Fibroblast of lung (primary cell): ENCODE data around the gene RIPOR2. TPM values are rescaled to one million over a fixed set of nuclear protein-coding genes. Genes with fewer than 3 reads are reported as not detected.

Source experiments
- DNase-seq, 2 donors: peaks; one replicate each; pipeline versions ENCODE4 v3.0.0 to v3.0.0-alpha.2; 2010; ENCODE audit warnings: low read depth in 2 of 2
- H2AFZ ChIP-seq: 2 replicates; pipeline ENCODE4 v1.5.1; 2012; ENCODE audit warnings: low read length, control low read depth, inconsistent platforms
- H3K27ac ChIP-seq: 2 replicates; pipeline ENCODE4 v1.5.1; 2011; ENCODE audit warnings: low read length, control low read depth; ENCODE audit not compliant: insufficient read depth
- H3K27me3 ChIP-seq: 2 replicates; pipeline ENCODE4 v1.5.1; 2011; ENCODE audit warnings: mild to moderate bottlenecking, low read length; ENCODE audit not compliant: control insufficient read depth, insufficient read depth
- H3K36me3 ChIP-seq: 2 replicates; pipeline ENCODE4 v1.5.1; 2011; ENCODE audit warnings: low read length; ENCODE audit not compliant: control insufficient read depth, insufficient read depth
- H3K4me1 ChIP-seq: 2 replicates; pipeline ENCODE4 v1.5.1; 2011; ENCODE audit warnings: low read length; ENCODE audit not compliant: control insufficient read depth, insufficient read depth; ENCODE audit errors: extremely low read depth
- H3K4me2 ChIP-seq: 2 replicates; pipeline ENCODE4 v1.5.1; 2011; ENCODE audit warnings: low read length, control low read depth; ENCODE audit not compliant: insufficient read depth; ENCODE audit errors: extremely low read depth
- H3K4me3 ChIP-seq, 4 experiments: fragments of 200-600 bp in 1 of 4; sonication (generic) in 1 of 4; replicated peaks in 1 of 4; 2 replicates each; pipeline ENCODE4 v1.5.1; 2011 to 2016; ENCODE audit warnings: low read length in 4 of 4, low read depth in 3 of 4, mild to moderate bottlenecking in 3 of 4, control low read depth in 2 of 4, inconsistent platforms in 1 of 4, mixed read lengths in 1 of 4; ENCODE audit not compliant: insufficient read depth in 1 of 4; ENCODE audit errors: control extremely low read depth in 1 of 4
- H3K79me2 ChIP-seq: 2 replicates; pipeline ENCODE4 v1.5.1; 2012; ENCODE audit warnings: mild to moderate bottlenecking, low read length, inconsistent platforms; ENCODE audit not compliant: control insufficient read depth, insufficient read depth
- H3K9ac ChIP-seq: 2 replicates; pipeline ENCODE4 v1.5.1; 2011; ENCODE audit warnings: mild to moderate bottlenecking, low read length, control low read depth; ENCODE audit not compliant: insufficient read depth
- H3K9me3 ChIP-seq: 2 replicates; pipeline ENCODE4 v1.5.1; 2012; ENCODE audit warnings: low read depth, low read length; ENCODE audit not compliant: control insufficient read depth, insufficient read depth
- H4K20me1 ChIP-seq: 2 replicates; pipeline ENCODE4 v1.5.1; 2011; ENCODE audit warnings: low read length; ENCODE audit not compliant: control insufficient read depth, insufficient read depth; ENCODE audit errors: extremely low read depth
- EZH2 ChIP-seq: IDR thresholded peaks from 2 replicates; pipeline ENCODE4 v1.5.1; 2012; ENCODE audit warnings: low read length, control low read depth, mild to moderate bottlenecking; ENCODE audit errors: missing control alignments
- polyA plus RNA-seq, 2 donors: library from polyadenylated mRNA; depleted of rRNA in 1 of 2; stranded (reverse) in 1 of 2; unstranded in 1 of 2; fragments of >200 nt; gene quantifications; 2 replicates each; pipeline ENCODE4 v1.2.1, GENCODE V29; 2011 to 2012; ENCODE audit warnings: missing spikeins in 1 of 2
- total RNA-seq: library from RNA; depleted of rRNA; stranded (reverse); fragments of >200 nt; gene quantifications from 2 replicates; pipeline ENCODE4 v1.2.1, GENCODE V29; 2014
- TF ChIP-seq, protein P1 (sequence below), 2 donors: IDR thresholded peaks in 1 of 2; conservative IDR thresholded peaks in 1 of 2; 1 replicate in 1 of 2; 2 replicates in 1 of 2; pipeline ENCODE4 v1.5.1; 2011 to 2012; ENCODE audit warnings: low read length in 2 of 2, control low read depth in 1 of 2, inconsistent platforms in 1 of 2, low read depth in 1 of 2, mild to moderate bottlenecking in 1 of 2

The RIPOR2 gene
- total and polyA plus RNA-seq, 2 donors (not counting 1 experiment from before 2014, with no cell fraction given) = 3.5 to 3.6 TPM

DNA sequence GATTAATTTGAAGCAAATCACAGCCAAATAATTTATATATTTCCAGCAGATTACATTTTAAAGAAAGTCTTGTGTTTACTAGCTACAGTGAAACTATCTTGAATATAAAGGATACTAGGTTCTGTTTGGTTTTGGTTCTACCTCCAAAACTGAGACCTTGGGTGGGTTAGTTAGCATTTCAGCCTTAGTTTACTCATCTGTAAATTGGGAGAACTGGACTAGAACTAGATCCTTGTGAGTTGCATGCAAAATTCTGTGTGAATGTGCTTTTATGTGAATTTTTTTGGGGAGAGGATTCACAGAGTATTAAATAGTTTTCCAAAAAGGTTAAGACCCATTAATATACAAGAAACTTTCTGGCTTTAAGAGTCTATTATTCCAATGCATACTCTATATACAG, 156.9 kb downstream of the RIPOR2 start:
- Histone ChIP-seq H3K9me3 (no peaks in the 10 kb centered on the region), H4K20me1 (no peaks in the 10 kb centered on the region), H3K9ac (no peak overlapping the region), H3K4me3 (no peak overlapping the region), H3K79me2 (peaks cover 54% of the 10 kb centered on the region), H3K4me2 (no peak overlapping the region), H3K27me3 (no peaks in the 10 kb centered on the region), H3K27ac (no peak overlapping the region), H3K4me1 (peaks cover 9% of the 10 kb centered on the region), H2AFZ (no peak overlapping the region), H3K36me3 (peaks cover 4% of the 10 kb centered on the region)
- DNase-seq = no peak
- TF ChIP-seq, protein P1, sequence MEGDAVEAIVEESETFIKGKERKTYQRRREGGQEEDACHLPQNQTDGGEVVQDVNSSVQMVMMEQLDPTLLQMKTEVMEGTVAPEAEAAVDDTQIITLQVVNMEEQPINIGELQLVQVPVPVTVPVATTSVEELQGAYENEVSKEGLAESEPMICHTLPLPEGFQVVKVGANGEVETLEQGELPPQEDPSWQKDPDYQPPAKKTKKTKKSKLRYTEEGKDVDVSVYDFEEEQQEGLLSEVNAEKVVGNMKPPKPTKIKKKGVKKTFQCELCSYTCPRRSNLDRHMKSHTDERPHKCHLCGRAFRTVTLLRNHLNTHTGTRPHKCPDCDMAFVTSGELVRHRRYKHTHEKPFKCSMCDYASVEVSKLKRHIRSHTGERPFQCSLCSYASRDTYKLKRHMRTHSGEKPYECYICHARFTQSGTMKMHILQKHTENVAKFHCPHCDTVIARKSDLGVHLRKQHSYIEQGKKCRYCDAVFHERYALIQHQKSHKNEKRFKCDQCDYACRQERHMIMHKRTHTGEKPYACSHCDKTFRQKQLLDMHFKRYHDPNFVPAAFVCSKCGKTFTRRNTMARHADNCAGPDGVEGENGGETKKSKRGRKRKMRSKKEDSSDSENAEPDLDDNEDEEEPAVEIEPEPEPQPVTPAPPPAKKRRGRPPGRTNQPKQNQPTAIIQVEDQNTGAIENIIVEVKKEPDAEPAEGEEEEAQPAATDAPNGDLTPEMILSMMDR (conservative IDR thresholded peaks at IDR 0.05 in 1 of 2, IDR thresholded peaks at IDR 0.05 in 1 of 2; ENCODE audit: low read depth in 1 of 2, low read length in 2 of 2) = no peak
- TF ChIP-seq EZH2 = no peak

DNA sequence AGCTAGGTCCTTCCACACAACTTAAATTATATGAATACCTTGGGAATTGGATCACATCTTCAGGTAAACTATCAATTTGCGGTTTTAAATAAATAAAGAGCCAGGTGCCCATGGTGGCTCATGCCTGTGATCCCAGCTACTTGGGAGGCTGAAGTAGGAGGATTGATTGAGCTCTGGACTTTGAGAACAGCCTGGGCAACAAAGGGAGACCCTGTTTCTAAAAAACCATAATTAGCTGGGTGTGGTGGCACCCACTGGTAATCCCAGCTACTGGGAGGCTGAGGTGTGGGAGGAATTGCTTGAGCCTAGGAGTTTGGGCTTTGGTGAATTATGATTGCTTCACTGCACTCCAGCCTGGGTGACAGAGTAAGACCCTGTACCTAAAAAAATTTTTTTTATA, 157.6 kb downstream of the RIPOR2 start:
- H2AFZ ChIP-seq = no peak overlapping the region
- H3K79me2 ChIP-seq = peaks cover 54% of the 10 kb centered on the region
- DNase-seq = no peak
- H4K20me1 ChIP-seq = no peaks in the 10 kb centered on the region
- H3K4me1 ChIP-seq = peaks cover 9% of the 10 kb centered on the region
- H3K27ac ChIP-seq = no peak overlapping the region
- peak overlapping the region in 1 of 4 experiments; percentile 19 for H3K4me3 ChIP-seq
- TF ChIP-seq, protein P1 (conservative IDR thresholded peaks at IDR 0.05 in 1 of 2, IDR thresholded peaks at IDR 0.05 in 1 of 2; ENCODE audit: low read depth in 1 of 2, low read length in 2 of 2) = no peak
- TF ChIP-seq EZH2 = no peak
- H3K36me3 ChIP-seq = peaks cover 4% of the 10 kb centered on the region
- H3K27me3 ChIP-seq = no peaks in the 10 kb centered on the region
- peak overlapping the region; percentile 15 for H3K4me2 ChIP-seq
- no peaks in the 10 kb centered on the region for H3K9me3 ChIP-seq
- no peak overlapping the region for H3K9ac ChIP-seq

DNA sequence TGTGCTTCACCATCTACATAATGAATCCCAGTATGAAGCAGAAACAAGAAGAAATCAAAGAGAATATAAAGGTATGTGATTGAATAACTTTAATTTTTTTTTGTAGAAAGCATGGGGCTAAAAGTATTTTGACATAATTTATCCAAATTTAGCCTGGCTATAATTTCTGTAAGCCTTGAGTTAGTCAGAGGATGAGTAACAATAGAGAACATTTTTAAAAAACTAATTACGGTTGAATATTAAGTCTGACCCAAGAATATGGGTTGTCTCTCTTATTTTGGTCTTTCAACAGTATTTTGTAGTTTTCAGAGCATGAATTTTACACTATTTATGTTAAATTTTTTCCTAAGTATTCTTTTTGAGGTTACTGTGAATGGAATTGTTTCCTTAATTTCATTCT, 158.5 kb downstream of the RIPOR2 start:
- DNase-seq = no peak
- Histone ChIP-seq H3K27me3 (no peaks in the 10 kb centered on the region), H2AFZ (no peak overlapping the region), H4K20me1 (no peaks in the 10 kb centered on the region), H3K79me2 (peaks cover 54% of the 10 kb centered on the region), H3K4me2 (peak overlapping the region; percentile 83), H3K9me3 (no peaks in the 10 kb centered on the region), H3K4me3 (peak overlapping the region; percentile 17 to 83 (median 76)), H3K4me1 (peaks cover 9% of the 10 kb centered on the region), H3K9ac (no peak overlapping the region), H3K27ac (no peak overlapping the region), H3K36me3 (peaks cover 2% of the 10 kb centered on the region)
- TF ChIP-seq, protein P1 (conservative IDR thresholded peaks at IDR 0.05 in 1 of 2, IDR thresholded peaks at IDR 0.05 in 1 of 2; ENCODE audit: low read depth in 1 of 2, low read length in 2 of 2) = no peak
- no peak for TF ChIP-seq EZH2
